ENCODE data around the gene TLE6. TPM values are rescaled to one million over a fixed set of nuclear protein-coding genes. Genes with fewer than 3 reads are reported as not detected.

Gene TLE6
- total and polyA plus RNA-seq, 8 donors: 0.97 to 8.5 (median 1.3) TPM

DNA sequence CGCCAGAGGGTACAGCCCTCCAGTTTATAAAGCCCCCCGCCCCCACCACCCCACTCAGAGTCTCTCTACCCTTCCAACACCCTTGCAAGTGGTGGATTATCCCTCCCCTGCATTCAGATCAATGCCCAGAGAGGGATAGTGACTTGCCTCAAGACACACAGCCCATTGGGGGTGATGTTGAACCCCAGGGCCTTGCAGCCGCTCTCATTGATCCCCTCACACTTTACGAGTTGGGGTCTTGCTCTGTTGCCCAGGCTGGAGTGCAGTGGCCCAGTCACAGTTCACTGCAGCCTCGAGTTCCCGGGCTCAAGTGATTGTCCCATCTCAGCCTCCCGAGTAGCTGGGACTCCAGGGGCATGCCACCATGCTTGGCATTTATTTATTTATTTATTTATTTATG lies 40.6 kb downstream of the TLE6 start:
- Histone ChIP-seq H3K4me3 (no peak overlapping the region), H3K4me1 (peaks cover 0 to 2% (median 0%) of the 10 kb centered on the region in 3 donors), H3K36me3 (no peaks in the 10 kb centered on the region), H3K9me3 (no peaks in the 10 kb centered on the region), H3K27me3 (no peaks in the 10 kb centered on the region), H3K27ac (no peak overlapping the region)
- 96 to 99% methylated on average over 7 of the region's 7 CpGs for WGBS, 2 donors
- intact Hi-C loops (cut with DNase I): no loop called here
- TF ChIP-seq, protein P1, sequence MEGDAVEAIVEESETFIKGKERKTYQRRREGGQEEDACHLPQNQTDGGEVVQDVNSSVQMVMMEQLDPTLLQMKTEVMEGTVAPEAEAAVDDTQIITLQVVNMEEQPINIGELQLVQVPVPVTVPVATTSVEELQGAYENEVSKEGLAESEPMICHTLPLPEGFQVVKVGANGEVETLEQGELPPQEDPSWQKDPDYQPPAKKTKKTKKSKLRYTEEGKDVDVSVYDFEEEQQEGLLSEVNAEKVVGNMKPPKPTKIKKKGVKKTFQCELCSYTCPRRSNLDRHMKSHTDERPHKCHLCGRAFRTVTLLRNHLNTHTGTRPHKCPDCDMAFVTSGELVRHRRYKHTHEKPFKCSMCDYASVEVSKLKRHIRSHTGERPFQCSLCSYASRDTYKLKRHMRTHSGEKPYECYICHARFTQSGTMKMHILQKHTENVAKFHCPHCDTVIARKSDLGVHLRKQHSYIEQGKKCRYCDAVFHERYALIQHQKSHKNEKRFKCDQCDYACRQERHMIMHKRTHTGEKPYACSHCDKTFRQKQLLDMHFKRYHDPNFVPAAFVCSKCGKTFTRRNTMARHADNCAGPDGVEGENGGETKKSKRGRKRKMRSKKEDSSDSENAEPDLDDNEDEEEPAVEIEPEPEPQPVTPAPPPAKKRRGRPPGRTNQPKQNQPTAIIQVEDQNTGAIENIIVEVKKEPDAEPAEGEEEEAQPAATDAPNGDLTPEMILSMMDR (IDR thresholded peaks at IDR 0.05): no peak
- ATAC-seq: no peak
- no peak for FAIRE-seq
- DNase-seq: no peak

DNA sequence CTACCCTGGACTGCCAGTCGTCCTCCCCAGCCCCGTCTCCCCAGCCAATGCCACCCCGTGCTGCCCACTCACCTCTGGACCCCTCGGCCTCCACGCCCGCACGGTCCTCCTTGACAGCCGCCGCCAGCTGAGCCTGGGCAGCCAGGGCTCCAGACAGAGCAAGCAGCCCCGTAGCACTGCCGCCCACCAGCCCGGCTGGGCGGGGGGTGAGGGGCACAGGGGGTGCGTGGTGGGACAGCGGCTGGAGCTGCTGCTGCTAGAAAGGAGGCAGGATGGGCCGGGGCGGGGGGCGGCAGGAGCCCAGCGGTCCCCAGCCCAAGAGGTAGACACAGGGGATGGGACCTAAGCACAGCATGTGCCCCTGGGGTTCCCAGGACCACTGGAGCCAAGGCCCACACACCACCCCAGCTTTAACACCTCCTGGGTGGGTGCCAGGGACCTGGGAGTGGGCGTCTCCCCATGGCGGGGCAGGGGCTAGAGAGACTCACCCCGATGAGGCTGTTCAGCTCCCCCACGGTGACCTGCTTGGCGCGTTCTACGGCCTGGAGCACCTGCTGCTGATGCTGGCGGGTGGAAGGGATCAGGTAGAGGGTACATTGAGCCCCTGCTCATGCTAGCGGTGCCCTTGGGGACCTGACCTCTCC lies 42.0 kb downstream of the TLE6 start:
- intact Hi-C loops (cut with DNase I): no loop called here
- DNase-seq (peak in 1 of 6 donors; percentile 71), FAIRE-seq (no peak), ATAC-seq (no peak)
- Histone ChIP-seq H3K27me3 (no peaks in the 10 kb centered on the region), H3K4me1 (no peaks in the 10 kb centered on the region), H3K9me3 (no peaks in the 10 kb centered on the region), H3K36me3 (no peaks in the 10 kb centered on the region), H3K27ac (no peak overlapping the region), H3K4me3 (no peak overlapping the region)
- TF ChIP-seq, protein P1 (IDR thresholded peaks at IDR 0.05): no peak
- WGBS, 2 donors: 93 to 96% methylated on average over 25 to 28 of the region's 28 CpGs

GRCh38 chr19:3020321-3020960 lies 43.1 kb downstream of the TLE6 start:
- H3K4me1 ChIP-seq: no peaks in the 10 kb centered on the region
- ATAC-seq: no peak
- no peaks in the 10 kb centered on the region for H3K27me3 ChIP-seq
- intact Hi-C loops (cut with DNase I): no loop called here
- no peaks in the 10 kb centered on the region for H3K9me3 ChIP-seq
- H3K4me3 ChIP-seq: no peak overlapping the region
- no peak for FAIRE-seq
- no peak for DNase-seq
- TF ChIP-seq, protein P1 (IDR thresholded peaks at IDR 0.05): no peak
- no peaks in the 10 kb centered on the region for H3K36me3 ChIP-seq
- H3K27ac ChIP-seq: no peak overlapping the region
- WGBS, 2 donors: 89% methylated on average over 18 of the region's 18 CpGs

- ATAC-seq (no peak), FAIRE-seq (no peak), DNase-seq (no peak)
- H3K9me3 ChIP-seq: no peaks in the 10 kb centered on the region
- peaks cover 0 to under 1% (median 0%) of the 10 kb centered on the region in 3 donors for H3K4me1 ChIP-seq
- no peak overlapping the region for H3K4me3 ChIP-seq
- no peaks in the 10 kb centered on the region for H3K36me3 ChIP-seq
- H3K27me3 ChIP-seq: no peaks in the 10 kb centered on the region
- intact Hi-C loops (cut with DNase I): no loop called here
- H3K27ac ChIP-seq: no peak overlapping the region
- TF ChIP-seq, protein P1 (IDR thresholded peaks at IDR 0.05): no peak
- WGBS, 2 donors: 83 to 86% methylated on average over 5 of the region's 5 CpGs
Measured at GRCh38 chr19:3024509-3024869, 47.1 kb downstream of the TLE6 start.
